ENCODE data around the gene HIVEP3.

HIVEP3 gene

GRCh38 chr1:41863718-41864117 lies 55.0 kb downstream of the HIVEP3 start:
- H2BK15ac ChIP-seq (ENCODE audit: low read length): no peak overlapping the region
- H3K18ac ChIP-seq (ENCODE audit: low read length): no peak overlapping the region
- no CpG with 5 or more reads among the region's 4 CpGs for WGBS, 2 donors (ENCODE audit: extremely low coverage in 2 of 2, insufficient read length in 2 of 2, insufficient replicate concordance in 1 of 2)
- no peak overlapping the region for H2BK12ac ChIP-seq (ENCODE audit: low read length)
- H3K9ac ChIP-seq (ENCODE audit: low read depth, low read length, poor library complexity): no peak overlapping the region
- H2AK5ac ChIP-seq (ENCODE audit: low read depth, low read length): no peak overlapping the region
- H3K79me1 ChIP-seq (ENCODE audit: low read depth, low read length): no peaks in the 10 kb centered on the region
- no peak overlapping the region for H3K4me2 ChIP-seq (ENCODE audit: insufficient read depth, low read length, poor library complexity, severe bottlenecking)
- no peaks in the 10 kb centered on the region for H3K9me3 ChIP-seq (replicated peaks in 1 of 2; ENCODE audit: control insufficient read depth in 2 of 2, insufficient read depth in 1 of 2, low read depth in 1 of 2, low read length in 2 of 2)
- no peak overlapping the region for H2AFZ ChIP-seq (ENCODE audit: low read length)
- H4K8ac ChIP-seq (ENCODE audit: low read depth, low read length): no peak overlapping the region
- no peak overlapping the region for H2BK120ac ChIP-seq (ENCODE audit: low read depth, low read length)
- no peak overlapping the region for H3K4ac ChIP-seq (ENCODE audit: low read length)
- H3K4me1 ChIP-seq (ENCODE audit: control insufficient read depth in 2 of 2, insufficient read depth in 1 of 2, low read depth in 1 of 2, low read length in 2 of 2): peaks cover 18% of the 10 kb centered on the region in 2 donors
- H2BK5ac ChIP-seq (ENCODE audit: low read length): no peak overlapping the region
- no peak overlapping the region for H3K27ac ChIP-seq (replicated peaks; ENCODE audit: low read length)
- H3K14ac ChIP-seq (ENCODE audit: low read length): no peak overlapping the region
- no peak for DNase-seq (ENCODE audit: low spot score)
- H3K36me3 ChIP-seq (replicated peaks in 1 of 2; ENCODE audit: control insufficient read depth in 2 of 2, insufficient read depth in 2 of 2, low read length in 2 of 2): no peaks in the 10 kb centered on the region
- H3K4me3 ChIP-seq (ENCODE audit: low read length in 2 of 2): no peak overlapping the region
- H4K91ac ChIP-seq (ENCODE audit: low read depth, low read length, poor library complexity): no peak overlapping the region
- no peak overlapping the region for H3K23ac ChIP-seq (ENCODE audit: low read depth, low read length, poor library complexity)
- H3K27me3 ChIP-seq (ENCODE audit: control insufficient read depth in 3 of 3, insufficient read depth in 3 of 3, low read depth in 1 of 3, low read length in 3 of 3): no peaks in the 10 kb centered on the region

GRCh38 chr1:41862384-41863221 lies 56.1 kb downstream of the HIVEP3 start:
- no peak overlapping the region for H3K23ac ChIP-seq (ENCODE audit: low read depth, low read length, poor library complexity)
- H3K4me2 ChIP-seq (ENCODE audit: insufficient read depth, low read length, poor library complexity, severe bottlenecking): no peak overlapping the region
- no peaks in the 10 kb centered on the region for H3K36me3 ChIP-seq (replicated peaks in 1 of 2; ENCODE audit: control insufficient read depth in 2 of 2, insufficient read depth in 2 of 2, low read length in 2 of 2)
- H2BK120ac ChIP-seq (ENCODE audit: low read depth, low read length): no peak overlapping the region
- no peak overlapping the region for H3K14ac ChIP-seq (ENCODE audit: low read length)
- no peak overlapping the region for H3K18ac ChIP-seq (ENCODE audit: low read length)
- no peaks in the 10 kb centered on the region for H3K27me3 ChIP-seq (ENCODE audit: control insufficient read depth in 3 of 3, insufficient read depth in 3 of 3, low read depth in 1 of 3, low read length in 3 of 3)
- H2BK12ac ChIP-seq (ENCODE audit: low read length): no peak overlapping the region
- no peak overlapping the region for H3K4me3 ChIP-seq (ENCODE audit: low read length in 2 of 2)
- H2AFZ ChIP-seq (ENCODE audit: low read length): peak overlapping the region; percentile 9
- no peaks in the 10 kb centered on the region for H3K9me3 ChIP-seq (replicated peaks in 1 of 2; ENCODE audit: control insufficient read depth in 2 of 2, insufficient read depth in 1 of 2, low read depth in 1 of 2, low read length in 2 of 2)
- H3K4me1 ChIP-seq (ENCODE audit: control insufficient read depth in 2 of 2, insufficient read depth in 1 of 2, low read depth in 1 of 2, low read length in 2 of 2): peaks cover 18% of the 10 kb centered on the region in 2 donors
- no peak for DNase-seq (ENCODE audit: low spot score)
- no peak overlapping the region for H3K4ac ChIP-seq (ENCODE audit: low read length)
- H2BK5ac ChIP-seq (ENCODE audit: low read length): no peak overlapping the region
- no peak overlapping the region for H2BK15ac ChIP-seq (ENCODE audit: low read length)
- no peak overlapping the region for H3K27ac ChIP-seq (replicated peaks; ENCODE audit: low read length)
- no peak overlapping the region for H4K8ac ChIP-seq (ENCODE audit: low read depth, low read length)
- H4K91ac ChIP-seq (ENCODE audit: low read depth, low read length, poor library complexity): no peak overlapping the region
- no peak overlapping the region for H3K9ac ChIP-seq (ENCODE audit: low read depth, low read length, poor library complexity)
- H3K79me1 ChIP-seq (ENCODE audit: low read depth, low read length): no peaks in the 10 kb centered on the region
- H2AK5ac ChIP-seq (ENCODE audit: low read depth, low read length): no peak overlapping the region
- WGBS, 2 donors (ENCODE audit: extremely low coverage in 2 of 2, insufficient read length in 2 of 2, insufficient replicate concordance in 1 of 2): no CpG with 5 or more reads among the region's 7 CpGs

- Histone ChIP-seq H3K4me3 (ENCODE audit: low read length in 2 of 2) (no peak overlapping the region), H3K4me2 (ENCODE audit: insufficient read depth, low read length, poor library complexity, severe bottlenecking) (no peak overlapping the region), H2AFZ (ENCODE audit: low read length) (peak overlapping the region; percentile 9), H2BK15ac (ENCODE audit: low read length) (no peak overlapping the region), H3K9ac (ENCODE audit: low read depth, low read length, poor library complexity) (no peak overlapping the region), H4K91ac (ENCODE audit: low read depth, low read length, poor library complexity) (no peak overlapping the region), H2AK5ac (ENCODE audit: low read depth, low read length) (no peak overlapping the region), H2BK5ac (ENCODE audit: low read length) (no peak overlapping the region), H3K14ac (ENCODE audit: low read length) (no peak overlapping the region), H3K79me1 (ENCODE audit: low read depth, low read length) (no peaks in the 10 kb centered on the region), H3K23ac (ENCODE audit: low read depth, low read length, poor library complexity) (no peak overlapping the region), H3K36me3 (replicated peaks in 1 of 2; ENCODE audit: control insufficient read depth in 2 of 2, insufficient read depth in 2 of 2, low read length in 2 of 2) (no peaks in the 10 kb centered on the region), H3K4ac (ENCODE audit: low read length) (no peak overlapping the region), H3K9me3 (replicated peaks in 1 of 2; ENCODE audit: control insufficient read depth in 2 of 2, insufficient read depth in 1 of 2, low read depth in 1 of 2, low read length in 2 of 2) (no peaks in the 10 kb centered on the region), H2BK120ac (ENCODE audit: low read depth, low read length) (no peak overlapping the region), H3K4me1 (ENCODE audit: control insufficient read depth in 2 of 2, insufficient read depth in 1 of 2, low read depth in 1 of 2, low read length in 2 of 2) (peaks cover 18% of the 10 kb centered on the region in 2 donors), H4K8ac (ENCODE audit: low read depth, low read length) (no peak overlapping the region), H3K27ac (replicated peaks; ENCODE audit: low read length) (no peak overlapping the region), H3K18ac (ENCODE audit: low read length) (no peak overlapping the region), H3K27me3 (ENCODE audit: control insufficient read depth in 3 of 3, insufficient read depth in 3 of 3, low read depth in 1 of 3, low read length in 3 of 3) (no peaks in the 10 kb centered on the region), H2BK12ac (ENCODE audit: low read length) (no peak overlapping the region)
- DNase-seq (ENCODE audit: low spot score): no peak
- WGBS, 2 donors (ENCODE audit: extremely low coverage in 2 of 2, insufficient read length in 2 of 2, insufficient replicate concordance in 1 of 2): no CpG with 5 or more reads among the region's 13 CpGs
These were observed 57.0 kb downstream of the HIVEP3 start for GRCh38 chr1:41861535-41862383.

- H2BK120ac ChIP-seq (ENCODE audit: low read depth, low read length): no peak overlapping the region
- H2AFZ ChIP-seq (ENCODE audit: low read length): no peak overlapping the region
- WGBS, 2 donors (ENCODE audit: extremely low coverage in 2 of 2, insufficient read length in 2 of 2, insufficient replicate concordance in 1 of 2): no CpG with 5 or more reads among the region's 8 CpGs
- no peak overlapping the region for H2BK12ac ChIP-seq (ENCODE audit: low read length)
- no peaks in the 10 kb centered on the region for H3K36me3 ChIP-seq (replicated peaks in 1 of 2; ENCODE audit: control insufficient read depth in 2 of 2, insufficient read depth in 2 of 2, low read length in 2 of 2)
- no peak overlapping the region for H4K91ac ChIP-seq (ENCODE audit: low read depth, low read length, poor library complexity)
- H3K18ac ChIP-seq (ENCODE audit: low read length): no peak overlapping the region
- DNase-seq (ENCODE audit: low spot score): no peak
- H2BK5ac ChIP-seq (ENCODE audit: low read length): no peak overlapping the region
- H3K27ac ChIP-seq (replicated peaks; ENCODE audit: low read length): no peak overlapping the region
- peaks cover 18% of the 10 kb centered on the region in 2 donors for H3K4me1 ChIP-seq (ENCODE audit: control insufficient read depth in 2 of 2, insufficient read depth in 1 of 2, low read depth in 1 of 2, low read length in 2 of 2)
- no peak overlapping the region for H3K4me2 ChIP-seq (ENCODE audit: insufficient read depth, low read length, poor library complexity, severe bottlenecking)
- no peak overlapping the region for H2AK5ac ChIP-seq (ENCODE audit: low read depth, low read length)
- no peak overlapping the region for H3K4ac ChIP-seq (ENCODE audit: low read length)
- no peak overlapping the region for H3K14ac ChIP-seq (ENCODE audit: low read length)
- no peaks in the 10 kb centered on the region for H3K9me3 ChIP-seq (replicated peaks in 1 of 2; ENCODE audit: control insufficient read depth in 2 of 2, insufficient read depth in 1 of 2, low read depth in 1 of 2, low read length in 2 of 2)
- no peak overlapping the region for H4K8ac ChIP-seq (ENCODE audit: low read depth, low read length)
- H3K9ac ChIP-seq (ENCODE audit: low read depth, low read length, poor library complexity): no peak overlapping the region
- H3K79me1 ChIP-seq (ENCODE audit: low read depth, low read length): no peaks in the 10 kb centered on the region
- H3K23ac ChIP-seq (ENCODE audit: low read depth, low read length, poor library complexity): no peak overlapping the region
- no peaks in the 10 kb centered on the region for H3K27me3 ChIP-seq (ENCODE audit: control insufficient read depth in 3 of 3, insufficient read depth in 3 of 3, low read depth in 1 of 3, low read length in 3 of 3)
- no peak overlapping the region for H2BK15ac ChIP-seq (ENCODE audit: low read length)
- H3K4me3 ChIP-seq (ENCODE audit: low read length in 2 of 2): no peak overlapping the region
These were observed 58.0 kb downstream of the HIVEP3 start for GRCh38 chr1:41860771-41861170.
